SK-N-SH treated with all-trans-retinoic acid at 6 μM for 48 hours (cell line): Measurements from ENCODE around the gene PEX5L.

Experiments
- ATAC-seq: fragments of 200-7000 bp; cut with Tn5 transposase; 3 replicates; pipeline ENCODE4 v1.9.1; 2020; ENCODE audit warnings: mild to moderate bottlenecking, moderate library complexity
- ARNTL ChIP-seq: fragments of 450-650 bp; formaldehyde crosslinking; IDR thresholded peaks from 2 replicates; pipeline ENCODE4 v1.5.0; 2020; ENCODE audit warnings: low read depth, mild to moderate bottlenecking, moderate library complexity, borderline replicate concordance
- BACH2 ChIP-seq: fragments of 250-450 bp; sonication (Bioruptor Pico); IDR thresholded peaks from 2 replicates; pipeline ENCODE4 v1.9.0; 2021; ENCODE audit warnings: mild to moderate bottlenecking, borderline replicate concordance
- CREB5 ChIP-seq: fragments of 250-450 bp; sonication (Bioruptor Pico); IDR thresholded peaks from 2 replicates; pipeline ENCODE4 v1.5.1; 2020; ENCODE audit warnings: low read depth, mild to moderate bottlenecking, moderate library complexity
- GLIS3 ChIP-seq: fragments of 250-450 bp; sonication (Bioruptor Pico); IDR thresholded peaks from 2 replicates; pipeline ENCODE4 v1.5.0; 2020; ENCODE audit warnings: mild to moderate bottlenecking, moderate library complexity
- ISL1 ChIP-seq: fragments of 250-450 bp; sonication (Bioruptor Pico); IDR thresholded peaks from 2 replicates; pipeline ENCODE4 v2.1.2; 2022; ENCODE audit warnings: mild to moderate bottlenecking, moderate library complexity
- OSR1 ChIP-seq: fragments of 250-450 bp; sonication (Bioruptor Pico); IDR thresholded peaks from 2 replicates; pipeline ENCODE4 v1.8.0; 2022; ENCODE audit warnings: moderate library complexity, mild to moderate bottlenecking, inconsistent platforms
- PATZ1 ChIP-seq: fragments of 250-450 bp; sonication (Bioruptor Pico); IDR thresholded peaks from 2 replicates; pipeline ENCODE4 v1.8.0; 2020; ENCODE audit warnings: mild to moderate bottlenecking, moderate library complexity, borderline replicate concordance
- POU6F1 ChIP-seq: fragments of 250-450 bp; sonication (Bioruptor Pico); IDR thresholded peaks from 2 replicates; pipeline ENCODE4 v1.8.0; 2021; ENCODE audit warnings: low read depth, mild to moderate bottlenecking, moderate library complexity, borderline replicate concordance
- PPARA ChIP-seq: fragments of 250-450 bp; sonication (Bioruptor Pico); IDR thresholded peaks from 2 replicates; pipeline ENCODE4 v1.5.0; 2020; ENCODE audit warnings: mild to moderate bottlenecking, borderline replicate concordance
- RARB ChIP-seq: fragments of 250-450 bp; sonication (Bioruptor Pico); IDR thresholded peaks from 2 replicates; pipeline ENCODE4 v1.8.0; 2021; ENCODE audit warnings: mild to moderate bottlenecking, moderate library complexity
- SNAI2 ChIP-seq: fragments of 250-450 bp; sonication (Bioruptor Pico); IDR thresholded peaks from 2 replicates; pipeline ENCODE4 v1.5.0; 2020; ENCODE audit warnings: mild to moderate bottlenecking, moderate library complexity
- TSHZ2 ChIP-seq: fragments of 250-450 bp; sonication (Bioruptor Pico); IDR thresholded peaks from 2 replicates; pipeline ENCODE4 v1.5.0; 2020; ENCODE audit warnings: mild to moderate bottlenecking, moderate library complexity
- ZC3H10 ChIP-seq: fragments of 250-450 bp; sonication (Bioruptor Pico); IDR thresholded peaks from 2 replicates; pipeline ENCODE4 v1.5.1; 2021; ENCODE audit warnings: mild to moderate bottlenecking, moderate library complexity
- ZFP30 ChIP-seq: fragments of 450-650 bp; formaldehyde crosslinking; IDR thresholded peaks from 2 replicates; pipeline ENCODE4 v1.5.0; 2022; ENCODE audit warnings: mild to moderate bottlenecking, moderate library complexity
- ZNF565 ChIP-seq: fragments of 450-650 bp; formaldehyde crosslinking; conservative IDR thresholded peaks from 2 replicates; pipeline ENCODE4 v1.5.0; 2020; ENCODE audit warnings: low read depth, mild to moderate bottlenecking, moderate library complexity
- ZNF70 ChIP-seq: fragments of 450-650 bp; formaldehyde crosslinking; IDR thresholded peaks from 2 replicates; pipeline ENCODE4 v1.5.0; 2020; ENCODE audit warnings: mild to moderate bottlenecking, moderate library complexity
- ZNF8 ChIP-seq: fragments of 450-650 bp; formaldehyde crosslinking; IDR thresholded peaks from 2 replicates; pipeline ENCODE4 v1.5.0; 2020; ENCODE audit warnings: mild to moderate bottlenecking, moderate library complexity

The PEX5L gene

GRCh38 chr3:179769411-179770247 lies 267.1 kb downstream of the PEX5L start:
- ATAC-seq, result no peak
- TF ChIP-seq RARB (CRISPR knock-in tag), result no peak
- no peak for TF ChIP-seq ISL1
- TF ChIP-seq ZFP30 (CRISPR knock-in tag), result no peak
- no peak for TF ChIP-seq ZC3H10
- TF ChIP-seq GLIS3 (CRISPR knock-in tag), result no peak
- no peak for TF ChIP-seq PPARA
- no peak for TF ChIP-seq PATZ1 (CRISPR knock-in tag)

GRCh38 chr3:179768080-179768479 lies 268.7 kb downstream of the PEX5L start:
- ATAC-seq, result peak; percentile 82
- no peak for TF ChIP-seq ZNF8
- no peak for TF ChIP-seq ARNTL (CRISPR knock-in tag)
- TF ChIP-seq ZFP30 (CRISPR knock-in tag), result no peak
- TF ChIP-seq POU6F1 (CRISPR knock-in tag), result no peak
- TF ChIP-seq, all 23 proteins: peak for 0

GRCh38 chr3:179766416-179767133 lies 270.2 kb downstream of the PEX5L start:
- TF ChIP-seq ARNTL (CRISPR knock-in tag), result no peak
- no peak for TF ChIP-seq ISL1
- TF ChIP-seq RARB (CRISPR knock-in tag), result no peak
- TF ChIP-seq BACH2 (CRISPR knock-in tag), result no peak
- TF ChIP-seq ZNF565 (CRISPR knock-in tag), result no peak
- no peak for TF ChIP-seq SNAI2 (CRISPR knock-in tag)
- TF ChIP-seq PATZ1 (CRISPR knock-in tag), result no peak
- no peak for TF ChIP-seq ZFP30 (CRISPR knock-in tag)
- no peak for TF ChIP-seq ZNF8
- no peak for TF ChIP-seq TSHZ2 (CRISPR knock-in tag)
- TF ChIP-seq GLIS3 (CRISPR knock-in tag), result no peak
- TF ChIP-seq PPARA, result no peak
- no peak for TF ChIP-seq OSR1 (CRISPR knock-in tag)
- TF ChIP-seq CREB5 (CRISPR knock-in tag), result no peak
- TF ChIP-seq ZNF70, result no peak
- ATAC-seq, result no peak
